Lower leg skin (tissue), 3 donors: ENCODE results near the gene DDI2.

Source experiments
- CTCF ChIP-seq, 3 donors: fragments of 450-650 bp; IDR thresholded peaks; one replicate each; pipeline ENCODE4 v1.5.1; 2016; ENCODE audit warnings: antibody characterized with exemption in 3 of 3, mild to moderate bottlenecking in 3 of 3, moderate library complexity in 2 of 3
- POLR2A ChIP-seq, 2 donors: fragments of 450-650 bp; IDR thresholded peaks; one replicate each; pipeline ENCODE4 v1.6.1; 2016 to 2017; ENCODE audit warnings: antibody characterized with exemption in 2 of 2, mild to moderate bottlenecking in 1 of 2, moderate library complexity in 1 of 2

GRCh38 chr1:15682936-15683341 is 65.7 kb downstream of the DDI2 start:
- no peak for TF ChIP-seq CTCF (IDR thresholded peaks at IDR 0.05)
- TF ChIP-seq POLR2A (IDR thresholded peaks at IDR 0.05) = no peak
